ENCODE data around the gene RPS27. TPM values are rescaled to one million over a fixed set of nuclear protein-coding genes. Genes with fewer than 3 reads are reported as not detected.

The RPS27 gene
- total RNA-seq, 4 donors from 2014 or later, result 2,032 to 3,294 (median 2,297) TPM

- Histone ChIP-seq H3K4me3 (replicated peaks in 1 of 3) (peak within 1 kb of the TSS; percentile 39 to 47 (median 45)), H3K4me1 (peaks cover 12 to 24% of the 10 kb centered on the region in 2 donors), H3K27ac (peak within 1 kb of the TSS; percentile 74 to 94 (median 85)), H3K27me3 (no peaks in the 10 kb centered on the region), H3K9me3 (no peaks in the 10 kb centered on the region), H3K36me3 (peaks cover 0 to 2% of the 10 kb centered on the region in 2 donors)
- TF ChIP-seq POLR2A (IDR thresholded peaks at IDR 0.05) (peak in 1 of 2 donors; percentile 46), CTCF (IDR thresholded peaks at IDR 0.05) (no peak)
- 1 to 3% methylated on average over 32 of the region's 32 CpGs for WGBS, 2 donors
- intact Hi-C loops (cut with DNase I), result loop anchor here (5.0 to 10.0 kb wide), 2 partner anchors 189 to 311 kb away; partner anchors contain the start of genes ILF2 and NPR1
- DNase-seq, result peak; percentile 91
Measured at GRCh38 chr1:153985941-153986761, 4.4 kb upstream of the RPS27 start, which contains the start of gene RAB13. Gene RAB13 (minus strand): TSS chr1:153986339. CDS start chr1:153986236, 103 bp downstream.

GRCh38 chr1:153987621-153988020 is 2.9 kb upstream of the RPS27 start:
- H3K27ac ChIP-seq, result peak overlapping the region in 1 of 3 donors; percentile 85
- H3K4me1 ChIP-seq, result peaks cover 27 to 36% of the 10 kb centered on the region in 2 donors
- WGBS, 2 donors, result 87 to 94% methylated on average over 8 of the region's 8 CpGs
- H3K36me3 ChIP-seq, result peaks cover 9 to 15% of the 10 kb centered on the region in 2 donors
- H3K9me3 ChIP-seq, result no peaks in the 10 kb centered on the region
- no peaks in the 10 kb centered on the region for H3K27me3 ChIP-seq
- intact Hi-C loops (cut with DNase I), result loop anchor here (5.0 to 10.0 kb wide), 2 partner anchors 190 to 313 kb away; partner anchors contain the start of genes ILF2 and NPR1
- no peak for DNase-seq
- TF ChIP-seq CTCF (IDR thresholded peaks at IDR 0.05) (no peak), POLR2A (IDR thresholded peaks at IDR 0.05) (no peak)
- no peak overlapping the region for H3K4me3 ChIP-seq (replicated peaks in 1 of 3)

- no peaks in the 10 kb centered on the region for H3K27me3 ChIP-seq
- H3K4me3 ChIP-seq (replicated peaks in 1 of 3), result peak overlapping the region; percentile 68 to 100 (median 97)
- peak overlapping the region; percentile 81 to 92 (median 89) for H3K27ac ChIP-seq
- H3K36me3 ChIP-seq, result peaks cover 29 to 30% of the 10 kb centered on the region in 2 donors
- no peak for TF ChIP-seq POLR2A (IDR thresholded peaks at IDR 0.05)
- TF ChIP-seq CTCF (IDR thresholded peaks at IDR 0.05), result no peak
- H3K9me3 ChIP-seq, result no peaks in the 10 kb centered on the region
- intact Hi-C loops (cut with DNase I), result no loop called here
- DNase-seq, result no peak
- H3K4me1 ChIP-seq, result peaks cover 19 to 29% of the 10 kb centered on the region in 2 donors
- WGBS, 2 donors, result 9 to 15% methylated on average over 9 of the region's 9 CpGs
Measured at GRCh38 chr1:153991151-153991630, 629 bp downstream of the RPS27 start.

GRCh38 chr1:153991806-153992205 is 1.2 kb downstream of the RPS27 start:
- peaks cover 29 to 30% of the 10 kb centered on the region in 2 donors for H3K36me3 ChIP-seq
- no peaks in the 10 kb centered on the region for H3K27me3 ChIP-seq
- H3K27ac ChIP-seq, result peak overlapping the region in 2 of 3 donors; percentile 81 to 89
- TF ChIP-seq CTCF (IDR thresholded peaks at IDR 0.05) (no peak), POLR2A (IDR thresholded peaks at IDR 0.05) (no peak)
- H3K4me3 ChIP-seq (replicated peaks in 1 of 3), result peak overlapping the region in 1 of 3 donors; percentile 68
- intact Hi-C loops (cut with DNase I), result no loop called here
- 86 to 91% methylated on average over 2 of the region's 2 CpGs for WGBS, 2 donors
- H3K9me3 ChIP-seq, result no peaks in the 10 kb centered on the region
- no peak for DNase-seq
- H3K4me1 ChIP-seq, result peaks cover 19 to 28% of the 10 kb centered on the region in 2 donors

Data from thyroid gland (tissue), 4 donors.